Gastroesophageal sphincter (tissue), 3 donors: ENCODE results near the gene IRF8.

Experiments
- POLR2AphosphoS5 ChIP-seq: sonication (generic); formaldehyde crosslinking; IDR thresholded peaks from one replicate; pipeline ENCODE4 v1.6.1; 2017; ENCODE audit warnings: antibody characterized with exemption
- TF ChIP-seq, protein P1 (sequence below), 4 experiments: fragments of 200-600 bp in 2 of 4; fragments of 450-650 bp in 2 of 4; sonication (generic) in 1 of 4; IDR thresholded peaks; one replicate each; pipeline ENCODE4 v1.5.1; 2017 to 2019; ENCODE audit warnings: antibody characterized with exemption in 4 of 4, mild to moderate bottlenecking in 2 of 4, moderate library complexity in 2 of 4

DNA sequence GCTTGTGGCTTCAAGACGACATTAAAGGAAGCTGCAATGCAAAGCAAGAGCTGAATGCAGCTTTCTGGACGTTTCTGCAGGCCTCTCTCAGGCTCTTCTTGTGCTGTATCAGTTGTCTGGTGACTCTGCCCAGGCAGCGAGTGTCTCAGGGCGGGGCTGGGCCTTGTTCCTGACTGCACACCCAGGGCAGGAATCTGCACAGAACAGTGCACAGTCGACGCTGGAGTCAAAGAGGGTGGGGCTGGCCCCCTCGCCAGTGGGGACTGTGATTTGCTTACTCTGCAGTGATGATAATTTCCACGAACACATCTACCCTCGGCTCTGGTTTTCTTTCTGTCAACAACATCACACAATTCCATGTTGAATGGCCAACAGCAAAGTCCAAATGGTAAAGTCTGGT is 60.7 kb downstream of the IRF8 start:
- TF ChIP-seq, protein P1, sequence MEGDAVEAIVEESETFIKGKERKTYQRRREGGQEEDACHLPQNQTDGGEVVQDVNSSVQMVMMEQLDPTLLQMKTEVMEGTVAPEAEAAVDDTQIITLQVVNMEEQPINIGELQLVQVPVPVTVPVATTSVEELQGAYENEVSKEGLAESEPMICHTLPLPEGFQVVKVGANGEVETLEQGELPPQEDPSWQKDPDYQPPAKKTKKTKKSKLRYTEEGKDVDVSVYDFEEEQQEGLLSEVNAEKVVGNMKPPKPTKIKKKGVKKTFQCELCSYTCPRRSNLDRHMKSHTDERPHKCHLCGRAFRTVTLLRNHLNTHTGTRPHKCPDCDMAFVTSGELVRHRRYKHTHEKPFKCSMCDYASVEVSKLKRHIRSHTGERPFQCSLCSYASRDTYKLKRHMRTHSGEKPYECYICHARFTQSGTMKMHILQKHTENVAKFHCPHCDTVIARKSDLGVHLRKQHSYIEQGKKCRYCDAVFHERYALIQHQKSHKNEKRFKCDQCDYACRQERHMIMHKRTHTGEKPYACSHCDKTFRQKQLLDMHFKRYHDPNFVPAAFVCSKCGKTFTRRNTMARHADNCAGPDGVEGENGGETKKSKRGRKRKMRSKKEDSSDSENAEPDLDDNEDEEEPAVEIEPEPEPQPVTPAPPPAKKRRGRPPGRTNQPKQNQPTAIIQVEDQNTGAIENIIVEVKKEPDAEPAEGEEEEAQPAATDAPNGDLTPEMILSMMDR (IDR thresholded peaks at IDR 0.05): no peak
- TF ChIP-seq POLR2AphosphoS5: no peak
